Measurements from ENCODE around the gene ARMC2.

Gene ARMC2

DNA sequence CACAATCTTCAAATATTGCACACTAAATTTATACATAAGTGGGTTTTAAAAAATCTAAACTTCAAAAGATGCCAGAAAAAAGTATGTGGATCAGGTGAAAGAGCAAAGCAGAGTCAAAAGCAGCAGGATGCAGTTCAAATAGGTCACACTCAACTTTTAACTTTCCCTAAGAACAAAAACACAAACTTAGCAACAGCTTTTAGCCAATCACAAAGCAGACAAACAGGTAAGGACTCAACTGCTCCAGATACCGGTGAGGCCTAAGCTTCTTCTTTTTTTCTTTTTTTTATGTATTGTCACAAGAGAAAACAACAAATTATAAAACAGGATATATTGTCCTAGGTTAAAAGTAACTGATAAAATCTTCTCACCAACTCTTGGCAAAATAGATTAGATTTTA is 171.7 kb downstream of the ARMC2 start:
- no peak for DNase-seq (ENCODE audit: low read depth)

DNA sequence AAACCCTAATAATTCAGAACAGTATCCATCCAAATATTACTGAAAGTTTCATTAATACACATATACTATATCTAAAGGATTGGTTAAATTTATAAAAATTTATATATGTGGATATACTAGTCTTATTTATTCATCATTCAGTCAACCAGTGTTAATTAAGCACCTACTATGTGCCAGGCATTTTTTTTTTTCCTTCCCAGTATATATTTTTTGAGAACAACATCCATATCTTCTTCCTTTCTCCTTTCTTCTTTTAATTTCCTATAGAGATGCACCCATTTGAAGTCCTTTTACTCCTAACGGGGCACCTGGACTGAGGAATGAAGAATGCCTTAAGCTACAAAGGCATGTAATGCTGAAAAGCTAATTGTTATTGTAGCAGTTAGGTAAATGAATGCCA is 173.6 kb downstream of the ARMC2 start:
- DNase-seq (ENCODE audit: low read depth) = no peak

DNA sequence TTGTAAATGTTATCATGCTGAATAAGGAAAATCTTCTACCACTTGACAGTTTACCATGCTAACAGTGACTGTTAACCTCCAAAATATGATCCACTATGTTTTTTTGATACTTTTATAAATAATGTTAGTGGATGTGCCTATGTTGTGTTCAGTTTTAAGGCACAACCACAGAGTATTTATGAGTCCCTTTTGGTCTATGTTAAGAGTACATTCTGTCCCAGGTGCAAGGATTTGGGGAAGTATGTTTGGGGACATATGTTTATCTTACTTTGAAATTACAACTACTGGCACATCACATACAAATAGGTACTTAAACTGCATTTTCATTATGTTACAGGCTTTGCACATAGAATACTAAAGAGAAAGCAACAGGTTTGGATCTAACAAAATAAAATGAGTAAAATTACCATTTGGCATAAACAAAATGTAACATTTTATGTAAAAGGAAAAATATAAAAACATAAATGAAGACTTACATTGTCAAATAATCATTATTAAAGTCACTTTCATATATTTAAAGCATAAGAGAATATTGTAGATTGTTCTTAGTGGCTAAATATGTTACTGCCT is 175.2 kb downstream of the ARMC2 start:
- DNase-seq (ENCODE audit: low read depth) = no peak
